Breast epithelium (tissue), 3 donors: Measurements from ENCODE around the gene GLRX.

Experiments used
- POLR2AphosphoS5 ChIP-seq, 3 donors: sonication (generic); formaldehyde crosslinking; IDR thresholded peaks; one replicate each; pipeline ENCODE4 v1.6.1; 2017; ENCODE audit warnings: antibody characterized with exemption in 3 of 3
- TF ChIP-seq, protein P1 (sequence below), 3 donors: fragments of 450-650 bp; IDR thresholded peaks; one replicate each; pipeline ENCODE4 v1.5.1; 2016 to 2017; ENCODE audit warnings: antibody characterized with exemption in 3 of 3, mild to moderate bottlenecking in 3 of 3, moderate library complexity in 3 of 3

DNA sequence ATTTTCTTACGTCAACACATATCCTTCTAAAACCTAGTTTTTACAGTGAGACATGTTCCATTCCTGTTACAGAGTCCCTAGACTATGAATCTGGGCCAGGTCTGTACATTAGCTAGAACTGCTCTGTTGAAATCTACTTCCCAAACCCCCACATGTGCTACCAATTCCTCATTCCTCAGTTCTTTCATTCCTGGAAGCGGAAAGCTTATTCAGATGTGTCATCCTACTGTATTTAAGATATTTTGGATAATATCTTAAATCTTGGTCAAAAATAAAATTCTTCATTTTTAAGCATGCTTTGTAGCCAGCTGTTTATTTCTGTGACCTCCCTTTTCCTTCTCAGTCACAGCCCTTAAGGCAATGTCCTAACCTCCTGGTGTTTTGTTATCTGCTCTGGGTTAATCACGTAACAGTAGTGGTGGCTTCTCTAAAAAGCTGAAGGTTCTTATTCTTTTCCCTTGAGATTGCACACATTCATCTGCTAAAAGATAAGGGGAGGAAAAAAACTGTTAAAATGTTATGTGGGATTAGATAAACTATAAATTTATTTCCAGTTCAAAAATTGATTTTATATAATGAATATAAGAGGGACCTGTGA is 35.6 kb downstream of the GLRX start:
- TF ChIP-seq, protein P1, sequence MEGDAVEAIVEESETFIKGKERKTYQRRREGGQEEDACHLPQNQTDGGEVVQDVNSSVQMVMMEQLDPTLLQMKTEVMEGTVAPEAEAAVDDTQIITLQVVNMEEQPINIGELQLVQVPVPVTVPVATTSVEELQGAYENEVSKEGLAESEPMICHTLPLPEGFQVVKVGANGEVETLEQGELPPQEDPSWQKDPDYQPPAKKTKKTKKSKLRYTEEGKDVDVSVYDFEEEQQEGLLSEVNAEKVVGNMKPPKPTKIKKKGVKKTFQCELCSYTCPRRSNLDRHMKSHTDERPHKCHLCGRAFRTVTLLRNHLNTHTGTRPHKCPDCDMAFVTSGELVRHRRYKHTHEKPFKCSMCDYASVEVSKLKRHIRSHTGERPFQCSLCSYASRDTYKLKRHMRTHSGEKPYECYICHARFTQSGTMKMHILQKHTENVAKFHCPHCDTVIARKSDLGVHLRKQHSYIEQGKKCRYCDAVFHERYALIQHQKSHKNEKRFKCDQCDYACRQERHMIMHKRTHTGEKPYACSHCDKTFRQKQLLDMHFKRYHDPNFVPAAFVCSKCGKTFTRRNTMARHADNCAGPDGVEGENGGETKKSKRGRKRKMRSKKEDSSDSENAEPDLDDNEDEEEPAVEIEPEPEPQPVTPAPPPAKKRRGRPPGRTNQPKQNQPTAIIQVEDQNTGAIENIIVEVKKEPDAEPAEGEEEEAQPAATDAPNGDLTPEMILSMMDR (IDR thresholded peaks at IDR 0.05): no peak
- TF ChIP-seq POLR2AphosphoS5 (IDR thresholded peaks at IDR 0.05): no peak
